RWPE2 (cell line): Measurements from ENCODE around the gene CACNA2D3.

Experiments used
- ATAC-seq: fragments of 200-7000 bp; cut with Tn5 transposase; 3 replicates; pipeline ENCODE4 v1.9.1; 2021; ENCODE audit warnings: low read depth
- DNase-seq: peaks from one replicate; pipeline ENCODE4 v3.0.0-alpha.2; 2020; ENCODE audit warnings: low spot score
- H3K27ac ChIP-seq: fragments of 450-650 bp; 2 replicates; pipeline ENCODE4 v1.5.1; 2017; ENCODE audit warnings: mild to moderate bottlenecking; ENCODE audit not compliant: poor library complexity, severe bottlenecking
- H3K27me3 ChIP-seq: fragments of 250-450 bp; sonication (Bioruptor Pico); 2 replicates; pipeline ENCODE4 v1.5.1; 2021; ENCODE audit warnings: mild to moderate bottlenecking, moderate library complexity; ENCODE audit not compliant: insufficient read depth, poor library complexity, severe bottlenecking
- H3K36me3 ChIP-seq: fragments of 250-450 bp; sonication (Bioruptor Pico); 2 replicates; pipeline ENCODE4 v1.5.1; 2020; ENCODE audit warnings: low read depth, mild to moderate bottlenecking, moderate library complexity
- H3K4me1 ChIP-seq: fragments of 250-450 bp; sonication (Bioruptor Pico); 2 replicates; pipeline ENCODE4 v1.5.1; 2021; ENCODE audit warnings: mild to moderate bottlenecking, moderate library complexity; ENCODE audit not compliant: insufficient read depth, poor library complexity, severe bottlenecking
- H3K4me3 ChIP-seq: fragments of 250-450 bp; sonication (Bioruptor Pico); 2 replicates; pipeline ENCODE4 v1.5.1; 2021; ENCODE audit warnings: mild to moderate bottlenecking, moderate library complexity; ENCODE audit not compliant: severe bottlenecking
- H3K9me3 ChIP-seq: fragments of 250-450 bp; sonication (Bioruptor Pico); 2 replicates; pipeline ENCODE4 v1.5.1; 2021; ENCODE audit warnings: mild to moderate bottlenecking, moderate library complexity; ENCODE audit not compliant: severe bottlenecking
- TF ChIP-seq, protein P1 (sequence below): fragments of 450-650 bp; IDR thresholded peaks from one replicate; pipeline ENCODE4 v1.5.1; 2017; ENCODE audit warnings: mild to moderate bottlenecking, moderate library complexity; ENCODE audit not compliant: poor library complexity, severe bottlenecking

The CACNA2D3 gene

DNA sequence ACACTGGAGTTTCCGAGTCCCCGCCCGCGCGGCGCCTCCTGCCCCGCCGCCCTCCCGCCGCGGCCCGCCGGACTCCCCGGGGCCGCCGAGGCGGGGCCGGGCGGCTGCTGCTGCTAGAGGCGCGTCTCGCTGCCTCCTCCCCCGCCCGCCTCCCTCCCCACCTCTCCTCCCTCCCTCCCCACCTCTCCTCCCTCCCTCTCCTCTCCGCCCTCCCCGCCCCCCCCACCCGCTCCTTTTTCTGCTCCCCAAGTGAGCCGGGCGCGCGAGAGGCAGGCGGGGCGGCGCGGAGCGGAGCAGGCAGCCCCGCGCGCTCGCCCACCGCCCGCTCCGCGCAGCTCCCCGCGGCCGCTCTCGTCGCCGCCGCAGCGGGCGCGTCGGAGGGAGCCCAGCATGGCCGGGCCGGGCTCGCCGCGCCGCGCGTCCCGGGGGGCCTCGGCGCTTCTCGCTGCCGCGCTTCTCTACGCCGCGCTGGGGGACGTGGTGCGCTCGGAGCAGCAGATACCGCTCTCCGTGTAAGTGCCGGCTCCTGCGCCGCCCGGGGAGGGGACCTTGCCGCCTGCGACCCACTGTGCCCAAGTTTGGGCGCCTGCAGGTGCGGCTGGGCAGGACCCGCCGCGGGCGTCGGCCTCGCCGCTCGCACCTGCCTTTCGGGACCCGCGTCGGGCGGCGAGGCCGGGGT, at the start of gene CACNA2D3:
Gene CACNA2D3, plus strand, starts transcription at position 229 of the 679 bp plus-strand sequence.
- peaks cover 74% of the 10 kb centered on the region for H3K27me3 ChIP-seq
- no peaks in the 10 kb centered on the region for H3K9me3 ChIP-seq
- no peak within 1 kb of the TSS for H3K27ac ChIP-seq
- ATAC-seq (peak; percentile 28; the same call in 1 of the 3 replicates), DNase-seq (no peak)
- no peaks in the 10 kb centered on the region for H3K4me1 ChIP-seq
- TF ChIP-seq, protein P1, sequence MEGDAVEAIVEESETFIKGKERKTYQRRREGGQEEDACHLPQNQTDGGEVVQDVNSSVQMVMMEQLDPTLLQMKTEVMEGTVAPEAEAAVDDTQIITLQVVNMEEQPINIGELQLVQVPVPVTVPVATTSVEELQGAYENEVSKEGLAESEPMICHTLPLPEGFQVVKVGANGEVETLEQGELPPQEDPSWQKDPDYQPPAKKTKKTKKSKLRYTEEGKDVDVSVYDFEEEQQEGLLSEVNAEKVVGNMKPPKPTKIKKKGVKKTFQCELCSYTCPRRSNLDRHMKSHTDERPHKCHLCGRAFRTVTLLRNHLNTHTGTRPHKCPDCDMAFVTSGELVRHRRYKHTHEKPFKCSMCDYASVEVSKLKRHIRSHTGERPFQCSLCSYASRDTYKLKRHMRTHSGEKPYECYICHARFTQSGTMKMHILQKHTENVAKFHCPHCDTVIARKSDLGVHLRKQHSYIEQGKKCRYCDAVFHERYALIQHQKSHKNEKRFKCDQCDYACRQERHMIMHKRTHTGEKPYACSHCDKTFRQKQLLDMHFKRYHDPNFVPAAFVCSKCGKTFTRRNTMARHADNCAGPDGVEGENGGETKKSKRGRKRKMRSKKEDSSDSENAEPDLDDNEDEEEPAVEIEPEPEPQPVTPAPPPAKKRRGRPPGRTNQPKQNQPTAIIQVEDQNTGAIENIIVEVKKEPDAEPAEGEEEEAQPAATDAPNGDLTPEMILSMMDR, result no peak
- H3K36me3 ChIP-seq, result no peaks in the 10 kb centered on the region
- peak within 1 kb of the TSS; percentile 30 for H3K4me3 ChIP-seq

DNA sequence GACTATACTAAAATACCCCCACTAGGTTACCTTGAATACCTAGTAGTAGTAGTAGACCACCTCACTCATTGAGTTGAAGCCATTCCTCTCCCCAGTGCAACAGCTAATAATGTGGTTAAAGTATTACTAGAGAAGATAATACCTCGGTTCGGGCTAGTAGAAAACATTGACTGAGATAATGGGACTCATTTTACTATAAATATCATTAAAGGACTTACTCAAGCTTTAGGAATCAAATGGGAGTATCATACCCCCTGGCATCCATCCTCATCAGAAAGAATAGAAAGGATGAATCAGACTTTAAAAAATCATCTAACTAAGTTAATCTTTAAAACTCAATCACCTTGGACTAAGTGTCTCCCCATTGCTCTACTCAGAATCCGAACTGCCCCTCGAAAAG, 49.0 kb upstream of the CACNA2D3 start:
- no peak for DNase-seq

DNA sequence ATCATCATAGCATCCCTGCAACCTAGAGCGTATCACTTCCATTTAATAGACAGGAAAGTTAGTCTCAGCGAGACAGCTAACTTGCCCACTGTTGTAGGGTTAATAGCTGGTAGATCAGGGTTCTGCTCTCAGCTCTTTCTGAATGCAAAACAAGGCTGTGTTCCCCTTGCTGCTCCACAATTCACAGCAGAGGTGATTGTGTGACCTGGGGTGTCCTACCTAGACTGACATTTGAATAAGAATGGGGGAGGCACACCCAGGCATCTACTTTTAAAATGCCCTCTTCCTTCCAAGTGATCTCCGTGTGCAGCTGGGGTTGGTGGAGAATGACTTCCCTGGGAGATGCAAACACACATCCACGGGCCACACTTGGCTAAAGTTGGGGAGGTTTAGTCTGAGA, 43.0 kb upstream of the CACNA2D3 start:
- DNase-seq (no peak), ATAC-seq (no peak)
- TF ChIP-seq, protein P1, result no peak
- H3K27ac ChIP-seq, result no peak overlapping the region
- no peaks in the 10 kb centered on the region for H3K4me1 ChIP-seq
- no peaks in the 10 kb centered on the region for H3K36me3 ChIP-seq
- peaks cover 6% of the 10 kb centered on the region for H3K27me3 ChIP-seq
- no peaks in the 10 kb centered on the region for H3K9me3 ChIP-seq
- no peak overlapping the region for H3K4me3 ChIP-seq

More for the DNA sequence above, 49.0 kb upstream of the CACNA2D3 start:
- no peak for ATAC-seq
- no peak overlapping the region for H3K27ac ChIP-seq
- no peaks in the 10 kb centered on the region for H3K4me1 ChIP-seq
- H3K9me3 ChIP-seq, result no peaks in the 10 kb centered on the region
- TF ChIP-seq, protein P1, result no peak
- no peaks in the 10 kb centered on the region for H3K36me3 ChIP-seq
- no peak overlapping the region for H3K4me3 ChIP-seq
- H3K27me3 ChIP-seq, result peaks cover under 1% of the 10 kb centered on the region

DNA sequence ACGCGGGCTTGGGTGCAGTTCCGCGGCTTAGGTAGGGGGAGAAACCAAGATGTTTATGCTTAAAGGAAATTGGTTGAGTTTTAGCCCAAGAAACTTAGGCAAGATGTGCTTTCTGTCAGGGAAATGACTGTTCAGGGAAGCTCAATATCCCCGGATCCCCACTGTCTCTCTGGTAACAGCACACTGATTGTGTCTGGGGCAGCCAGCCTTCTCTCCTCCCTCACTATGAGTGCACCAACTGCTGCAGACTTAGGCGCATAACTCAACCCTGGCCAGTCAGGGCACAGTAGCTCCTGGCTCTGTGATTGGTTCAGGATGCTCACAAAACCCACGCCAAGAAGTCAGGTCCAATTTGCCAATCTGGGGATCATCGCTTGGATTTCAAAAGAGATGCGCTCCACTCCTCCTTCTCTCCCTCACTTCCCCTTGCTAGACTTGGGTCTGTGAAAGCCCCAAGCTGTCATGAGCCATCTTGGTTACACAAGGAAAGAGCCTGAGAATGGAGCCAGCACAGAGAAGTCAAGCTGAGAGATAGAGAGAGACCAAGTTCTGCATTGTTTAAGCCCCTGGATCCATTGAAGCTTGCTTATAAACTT, 42.5 kb upstream of the CACNA2D3 start:
- Histone ChIP-seq H3K9me3 (no peaks in the 10 kb centered on the region), H3K27me3 (peaks cover 6% of the 10 kb centered on the region), H3K4me1 (no peaks in the 10 kb centered on the region), H3K27ac (no peak overlapping the region), H3K36me3 (no peaks in the 10 kb centered on the region), H3K4me3 (no peak overlapping the region)
- TF ChIP-seq, protein P1, result no peak
- DNase-seq (no peak), ATAC-seq (no peak)

DNA sequence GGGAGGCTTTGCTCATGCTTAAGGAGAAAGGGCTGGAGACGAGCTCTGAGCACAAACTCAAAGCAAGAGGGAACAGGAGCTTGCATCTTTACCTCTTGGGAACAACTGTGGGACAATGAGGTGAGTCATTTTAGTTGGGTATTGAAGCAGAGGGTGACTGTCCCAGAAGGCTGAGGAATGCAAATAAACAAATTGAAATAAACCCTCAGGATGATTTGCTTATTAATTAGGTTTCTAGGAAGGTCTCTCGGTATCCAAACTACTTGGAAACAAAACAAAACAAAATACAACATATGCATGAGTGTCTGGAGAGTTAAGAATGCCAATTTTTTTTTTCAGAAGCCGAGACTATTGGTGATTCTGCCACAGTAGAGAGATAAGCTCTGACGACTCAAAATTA, 38.4 kb upstream of the CACNA2D3 start:
- Histone ChIP-seq H3K36me3 (no peaks in the 10 kb centered on the region), H3K27me3 (peaks cover under 1% of the 10 kb centered on the region), H3K27ac (no peak overlapping the region), H3K4me1 (no peaks in the 10 kb centered on the region), H3K4me3 (no peak overlapping the region), H3K9me3 (no peaks in the 10 kb centered on the region)
- DNase-seq, result no peak
- TF ChIP-seq, protein P1, result no peak
- no peak for ATAC-seq
